LNCAP (cell line): ENCODE results near the gene PLIN4.

Experiments
- CTCF ChIP-seq: fragments of 450-650 bp; IDR thresholded peaks from 2 replicates; pipeline ENCODE4 v1.5.1; 2017; ENCODE audit warnings: mild to moderate bottlenecking

The PLIN4 gene

GRCh38 chr19:4477034-4477801 is 41.1 kb downstream of the PLIN4 start:
- TF ChIP-seq CTCF: no peak

- TF ChIP-seq CTCF: no peak
Measured at GRCh38 chr19:4474514-4475022, 43.7 kb downstream of the PLIN4 start.

GRCh38 chr19:4473763-4474513 is 44.3 kb downstream of the PLIN4 start:
- TF ChIP-seq CTCF: no peak

- TF ChIP-seq CTCF: no peak
Measured at GRCh38 chr19:4473011-4473762, 45.1 kb downstream of the PLIN4 start.

GRCh38 chr19:4472174-4472974 is 45.9 kb downstream of the PLIN4 start, which contains the start of gene HDGFL2:
Gene HDGFL2 (plus strand): TSS chr19:4472297. CDS start chr19:4472351, 54 bp downstream.
- TF ChIP-seq CTCF: no peak

- no peak for TF ChIP-seq CTCF
Measured at GRCh38 chr19:4471403-4472173, 46.7 kb downstream of the PLIN4 start.
